Measurements from ENCODE around the gene PPARG. TPM values are rescaled to one million over a fixed set of nuclear protein-coding genes. Genes with fewer than 3 reads are reported as not detected.

The PPARG gene
- total and polyA plus RNA-seq, 3 experiments from 2014 or later = 0.66 to 0.74 TPM; not detected in 1

GRCh38 chr3:12356175-12356574 lies 67.3 kb downstream of the PPARG start:
- no peaks in the 10 kb centered on the region for H3K27me3 Mint-ChIP-seq
- Histone ChIP-seq H3K4me1 (ENCODE audit: insufficient read depth, low read length) (no peaks in the 10 kb centered on the region), H3K36me3 (ENCODE audit: insufficient read depth, low read length) (no peaks in the 10 kb centered on the region), H3K9me3 (ENCODE audit: low read length) (no peaks in the 10 kb centered on the region), H3K27ac (ENCODE audit: low read depth, low read length) (no peak overlapping the region), H3K27me3 (ENCODE audit: insufficient read depth, low read length, poor library complexity, severe bottlenecking) (no peaks in the 10 kb centered on the region), H3K4me3 (ENCODE audit: low read length) (no peak overlapping the region)
- ChIA-PET POLR2A (no interaction called here), CTCF (no interaction called here)
- peaks cover 0 to 1% (median 0%) of the 10 kb centered on the region in 5 donors for H3K9me3 Mint-ChIP-seq
- no peak overlapping the region for H3K4me3 Mint-ChIP-seq
- no peak for DNase-seq
- H3K27ac Mint-ChIP-seq = no peak overlapping the region
- no peaks in the 10 kb centered on the region for H3K36me3 Mint-ChIP-seq
- peaks cover 0 to 9% (median 3%) of the 10 kb centered on the region in 3 donors for H3K4me1 Mint-ChIP-seq

DNA sequence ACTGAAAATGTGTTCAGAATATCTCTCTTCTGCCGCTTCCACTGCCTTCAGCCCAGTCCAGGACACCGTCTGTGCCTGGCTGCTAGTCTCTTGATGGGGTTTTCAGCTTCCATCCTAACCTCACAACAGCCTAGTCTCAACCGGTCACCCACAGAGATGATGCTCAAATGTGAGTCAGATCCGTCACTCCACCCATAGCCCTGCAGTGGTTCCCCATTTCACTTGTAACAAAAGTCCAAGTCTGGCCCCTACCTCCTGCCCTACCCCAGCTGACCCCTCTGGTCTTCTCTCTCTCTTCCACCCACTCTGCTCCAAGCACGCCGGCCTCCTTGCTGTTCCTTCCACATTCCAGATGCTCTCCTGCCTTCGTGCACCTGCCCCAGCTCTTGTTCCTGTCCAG lies 68.1 kb downstream of the PPARG start:
- H3K27me3 Mint-ChIP-seq = no peaks in the 10 kb centered on the region
- H3K9me3 Mint-ChIP-seq = peaks cover 0 to 4% (median 0%) of the 10 kb centered on the region in 5 donors
- no peaks in the 10 kb centered on the region for H3K36me3 ChIP-seq (ENCODE audit: insufficient read depth, low read length)
- H3K9me3 ChIP-seq (ENCODE audit: low read length) = no peaks in the 10 kb centered on the region
- no peak overlapping the region for H3K4me3 Mint-ChIP-seq
- no peak overlapping the region for H3K27ac ChIP-seq (ENCODE audit: low read depth, low read length)
- ChIA-PET CTCF (no interaction called here), POLR2A (no interaction called here)
- H3K4me3 ChIP-seq (ENCODE audit: low read length) = no peak overlapping the region
- H3K36me3 Mint-ChIP-seq = no peaks in the 10 kb centered on the region
- H3K4me1 Mint-ChIP-seq = peaks cover 0 to 9% (median 3%) of the 10 kb centered on the region in 3 donors
- H3K27me3 ChIP-seq (ENCODE audit: insufficient read depth, low read length, poor library complexity, severe bottlenecking) = no peaks in the 10 kb centered on the region
- no peak overlapping the region for H3K27ac Mint-ChIP-seq
- H3K4me1 ChIP-seq (ENCODE audit: insufficient read depth, low read length) = no peaks in the 10 kb centered on the region
- DNase-seq = no peak

DNA sequence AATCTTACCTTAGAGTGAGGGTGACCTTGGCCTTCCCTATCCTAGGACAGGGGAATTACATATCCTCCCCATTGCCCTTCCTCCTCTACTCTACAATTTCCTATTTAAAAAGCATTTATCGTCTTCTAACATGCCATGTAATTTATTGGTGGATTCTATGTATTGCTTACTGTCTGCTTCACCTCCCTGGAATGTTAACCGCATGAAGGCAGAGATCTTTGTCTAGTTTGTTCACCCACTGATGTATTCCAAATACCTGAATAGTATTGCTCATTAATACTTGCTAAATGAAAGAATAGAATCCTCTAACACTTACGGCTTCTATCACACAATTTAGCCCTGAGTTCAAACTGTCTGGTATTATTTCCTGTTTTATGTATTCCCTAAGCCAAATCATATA lies 68.6 kb downstream of the PPARG start:
- ChIA-PET CTCF (no interaction called here), POLR2A (no interaction called here)

GRCh38 chr3:12363397-12364195 lies 74.7 kb downstream of the PPARG start:
- Histone ChIP-seq H3K9me3 (ENCODE audit: low read length) (no peaks in the 10 kb centered on the region), H3K27me3 (ENCODE audit: insufficient read depth, low read length, poor library complexity, severe bottlenecking) (no peaks in the 10 kb centered on the region), H3K36me3 (ENCODE audit: insufficient read depth, low read length) (no peaks in the 10 kb centered on the region), H3K4me3 (ENCODE audit: low read length) (no peak overlapping the region), H3K27ac (ENCODE audit: low read depth, low read length) (no peak overlapping the region), H3K4me1 (ENCODE audit: insufficient read depth, low read length) (peaks cover 6% of the 10 kb centered on the region)
- Mint-ChIP-seq H3K27ac (peak overlapping the region in 3 of 8 donors; percentile 4 to 61 (median 19)), H3K4me3 (peak overlapping the region in 1 of 7 donors; percentile 13), H3K9me3 (peaks cover 0 to 4% (median 0%) of the 10 kb centered on the region in 5 donors), H3K4me1 (peaks cover 7 to 19% (median 14%) of the 10 kb centered on the region in 3 donors), H3K36me3 (no peaks in the 10 kb centered on the region), H3K27me3 (no peaks in the 10 kb centered on the region)
- ChIA-PET CTCF (no interaction called here), POLR2A (no interaction called here)
- DNase-seq = no peak

More for the DNA sequence above, 68.6 kb downstream of the PPARG start:
- Histone ChIP-seq H3K27ac (ENCODE audit: low read depth, low read length) (no peak overlapping the region), H3K4me1 (ENCODE audit: insufficient read depth, low read length) (no peaks in the 10 kb centered on the region), H3K9me3 (ENCODE audit: low read length) (no peaks in the 10 kb centered on the region), H3K36me3 (ENCODE audit: insufficient read depth, low read length) (no peaks in the 10 kb centered on the region), H3K27me3 (ENCODE audit: insufficient read depth, low read length, poor library complexity, severe bottlenecking) (no peaks in the 10 kb centered on the region), H3K4me3 (ENCODE audit: low read length) (no peak overlapping the region)
- Mint-ChIP-seq H3K27me3 (no peaks in the 10 kb centered on the region), H3K4me1 (peaks cover 0 to 9% (median 3%) of the 10 kb centered on the region in 3 donors), H3K36me3 (no peaks in the 10 kb centered on the region), H3K9me3 (peaks cover 0 to 4% (median 0%) of the 10 kb centered on the region in 5 donors), H3K4me3 (no peak overlapping the region), H3K27ac (no peak overlapping the region)
- DNase-seq = no peak

DNA sequence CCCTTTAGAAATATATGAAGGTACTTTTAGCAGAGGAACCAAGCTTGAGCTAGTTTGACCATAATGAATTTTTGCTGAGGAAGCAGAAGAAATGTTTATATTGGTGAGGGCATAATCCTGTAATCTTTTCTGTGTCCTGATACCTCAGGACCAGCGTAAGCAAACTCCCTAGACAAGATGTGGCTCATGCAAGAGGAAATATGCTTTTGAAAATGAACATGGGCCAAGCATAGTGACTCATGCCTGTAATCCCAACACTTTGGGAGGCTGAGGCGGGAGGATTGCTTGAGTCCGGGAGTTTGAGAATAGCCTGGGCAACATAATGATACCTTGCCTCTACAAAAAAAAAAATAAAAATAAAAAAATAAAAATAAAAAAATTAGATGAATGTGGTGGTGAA lies 78.5 kb downstream of the PPARG start:
- CTCF ChIA-PET = no interaction called here
- no peaks in the 10 kb centered on the region for H3K9me3 ChIP-seq (ENCODE audit: low read length)
- H3K4me3 ChIP-seq (ENCODE audit: low read length) = no peak overlapping the region
- no peak overlapping the region for H3K27ac ChIP-seq (ENCODE audit: low read depth, low read length)
- H3K27me3 Mint-ChIP-seq = peaks cover 5 to 8% of the 10 kb centered on the region in 2 donors
- POLR2A ChIA-PET = no interaction called here
- peaks cover 0 to 1% (median 0%) of the 10 kb centered on the region in 5 donors for H3K9me3 Mint-ChIP-seq
- no peaks in the 10 kb centered on the region for H3K36me3 ChIP-seq (ENCODE audit: insufficient read depth, low read length)
- no peak overlapping the region for H3K27ac Mint-ChIP-seq
- peaks cover 6 to 15% (median 14%) of the 10 kb centered on the region in 3 donors for H3K4me1 Mint-ChIP-seq
- no peaks in the 10 kb centered on the region for H3K27me3 ChIP-seq (ENCODE audit: insufficient read depth, low read length, poor library complexity, severe bottlenecking)
- H3K4me3 Mint-ChIP-seq = no peak overlapping the region
- no peaks in the 10 kb centered on the region for H3K36me3 Mint-ChIP-seq
- DNase-seq = no peak
- peaks cover 6% of the 10 kb centered on the region for H3K4me1 ChIP-seq (ENCODE audit: insufficient read depth, low read length)

- no peak overlapping the region for H3K27ac ChIP-seq (ENCODE audit: low read depth, low read length)
- POLR2A ChIA-PET = no interaction called here
These were observed 80.2 kb downstream of the PPARG start for GRCh38 chr3:12369029-12369428.

DNA sequence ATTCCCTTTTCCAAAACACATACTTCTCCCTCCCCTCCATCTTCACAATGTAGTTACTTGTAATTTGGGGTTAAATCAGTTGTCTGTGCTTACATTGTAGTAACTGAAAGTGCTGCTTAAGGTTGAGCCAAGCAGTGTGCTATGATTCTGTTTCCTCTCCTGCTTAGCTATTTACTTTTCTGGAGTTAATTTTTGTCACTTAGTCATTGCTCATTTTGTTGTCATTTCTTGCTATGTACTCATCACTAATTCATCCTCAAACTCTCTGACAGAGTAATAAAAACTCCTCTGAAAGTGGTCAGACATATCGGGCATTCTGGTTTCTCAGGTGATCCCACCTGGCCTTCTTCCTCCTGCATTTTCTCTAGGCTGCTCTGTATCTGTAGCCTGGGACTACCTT lies 80.7 kb downstream of the PPARG start:
- CTCF ChIA-PET = no interaction called here
- Histone ChIP-seq H3K4me1 (ENCODE audit: insufficient read depth, low read length) (no peaks in the 10 kb centered on the region), H3K4me3 (ENCODE audit: low read length) (no peak overlapping the region), H3K9me3 (ENCODE audit: low read length) (no peaks in the 10 kb centered on the region), H3K27me3 (ENCODE audit: insufficient read depth, low read length, poor library complexity, severe bottlenecking) (no peaks in the 10 kb centered on the region), H3K36me3 (ENCODE audit: insufficient read depth, low read length) (no peaks in the 10 kb centered on the region), H3K27ac (ENCODE audit: low read depth, low read length) (no peak overlapping the region)
- Mint-ChIP-seq H3K4me3 (no peak overlapping the region), H3K4me1 (peaks cover 0 to 2% (median 1%) of the 10 kb centered on the region in 3 donors), H3K27me3 (peaks cover 12 to 25% of the 10 kb centered on the region in 2 donors), H3K36me3 (no peaks in the 10 kb centered on the region), H3K27ac (no peak overlapping the region), H3K9me3 (peaks cover 0 to 1% (median 0%) of the 10 kb centered on the region in 5 donors)
- no peak for DNase-seq
- POLR2A ChIA-PET = no interaction called here

More at GRCh38 chr3:12369029-12369428, 80.2 kb downstream of the PPARG start:
- CTCF ChIA-PET = no interaction called here
- Histone ChIP-seq H3K36me3 (ENCODE audit: insufficient read depth, low read length) (no peaks in the 10 kb centered on the region), H3K4me3 (ENCODE audit: low read length) (no peak overlapping the region), H3K27me3 (ENCODE audit: insufficient read depth, low read length, poor library complexity, severe bottlenecking) (no peaks in the 10 kb centered on the region), H3K4me1 (ENCODE audit: insufficient read depth, low read length) (peaks cover 3% of the 10 kb centered on the region), H3K9me3 (ENCODE audit: low read length) (no peaks in the 10 kb centered on the region)
- no peak overlapping the region for H3K4me3 Mint-ChIP-seq
- H3K36me3 Mint-ChIP-seq = no peaks in the 10 kb centered on the region
- peaks cover 2 to 7% (median 6%) of the 10 kb centered on the region in 3 donors for H3K4me1 Mint-ChIP-seq
- H3K27me3 Mint-ChIP-seq = peaks cover 12 to 19% of the 10 kb centered on the region in 2 donors
- H3K27ac Mint-ChIP-seq = no peak overlapping the region
- H3K9me3 Mint-ChIP-seq = peaks cover 0 to 1% (median 0%) of the 10 kb centered on the region in 5 donors
- DNase-seq = no peak

DNA sequence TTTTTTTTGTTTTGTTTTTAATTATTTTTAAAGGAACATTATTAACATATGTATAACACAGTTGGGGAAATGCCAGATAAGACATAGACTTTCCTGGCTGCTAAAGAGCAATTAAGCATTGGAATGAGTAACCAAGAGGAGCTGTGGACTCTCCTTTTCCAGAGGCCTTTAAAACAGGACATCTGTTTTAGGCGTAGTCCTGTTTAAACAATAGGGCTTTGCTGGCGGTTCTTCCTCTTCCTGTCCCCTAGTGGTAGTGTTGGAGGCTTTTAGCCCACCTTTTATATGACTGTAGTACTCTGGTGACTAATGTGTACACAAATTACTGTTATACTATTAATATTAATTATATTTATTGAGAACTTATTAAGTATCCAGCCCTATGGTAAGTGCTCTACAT lies 81.9 kb downstream of the PPARG start:
- peaks cover 14 to 26% of the 10 kb centered on the region in 2 donors for H3K27me3 Mint-ChIP-seq
- Histone ChIP-seq H3K4me1 (ENCODE audit: insufficient read depth, low read length) (no peaks in the 10 kb centered on the region), H3K9me3 (ENCODE audit: low read length) (no peaks in the 10 kb centered on the region), H3K27me3 (ENCODE audit: insufficient read depth, low read length, poor library complexity, severe bottlenecking) (no peaks in the 10 kb centered on the region), H3K4me3 (ENCODE audit: low read length) (no peak overlapping the region), H3K27ac (ENCODE audit: low read depth, low read length) (no peak overlapping the region), H3K36me3 (ENCODE audit: insufficient read depth, low read length) (no peaks in the 10 kb centered on the region)
- no peaks in the 10 kb centered on the region for H3K4me1 Mint-ChIP-seq
- DNase-seq = no peak
- ChIA-PET POLR2A (no interaction called here), CTCF (no interaction called here)
- H3K36me3 Mint-ChIP-seq = no peaks in the 10 kb centered on the region
- no peak overlapping the region for H3K27ac Mint-ChIP-seq
- H3K9me3 Mint-ChIP-seq = peaks cover 0 to 1% (median 0%) of the 10 kb centered on the region in 5 donors
- H3K4me3 Mint-ChIP-seq = no peak overlapping the region
